NCI-H82 treated with DMSO at 0.1 percent for 48 hours (cell line): Measurements from ENCODE around the gene SLC38A9.

Source experiments
- DNase-seq: peaks from one replicate; lab custom pipeline; 2025; ENCODE audit not compliant: unreplicated experiment; lab: John Stamatoyannopoulos, UW

The SLC38A9 gene

GRCh38 chr5:55584398-55585205, 127.5 kb downstream of the SLC38A9 start:
- DNase-seq = no peak

GRCh38 chr5:55583578-55583977, 128.5 kb downstream of the SLC38A9 start:
- DNase-seq = no peak

GRCh38 chr5:55582256-55582655, 129.9 kb downstream of the SLC38A9 start:
- no peak for DNase-seq

- no peak for DNase-seq
Measured at GRCh38 chr5:55580042-55580441, 132.1 kb downstream of the SLC38A9 start.

GRCh38 chr5:55578771-55579170, 133.4 kb downstream of the SLC38A9 start:
- no peak for DNase-seq

GRCh38 chr5:55577353-55578060, 134.6 kb downstream of the SLC38A9 start:
- no peak for DNase-seq

GRCh38 chr5:55576661-55577060, 135.5 kb downstream of the SLC38A9 start:
- DNase-seq = no peak
